Loucy (cell line): Measurements from ENCODE around the gene MECR.

Experiments used
- H2AFZ ChIP-seq: fragments of 200-600 bp; sonication (generic); 2 replicates; pipeline ENCODE4 v1.6.0; 2016; ENCODE audit warnings: antibody characterized with exemption, mild to moderate bottlenecking, low read length, moderate library complexity
- H3F3A ChIP-seq: fragments of 200-600 bp; 2 replicates; pipeline ENCODE4 v1.6.0; 2016; ENCODE audit warnings: antibody characterized with exemption, low read depth, mild to moderate bottlenecking
- H3K27me3 ChIP-seq: fragments of 200-600 bp; sonication (generic); 2 replicates; pipeline ENCODE4 v1.6.1; 2014; ENCODE audit warnings: low read length, mild to moderate bottlenecking; ENCODE audit not compliant: insufficient read depth, poor library complexity, severe bottlenecking
- H3K36me3 ChIP-seq: fragments of 200-600 bp; sonication (generic); 2 replicates; pipeline ENCODE4 v1.6.1; 2016; ENCODE audit warnings: low read length; ENCODE audit not compliant: insufficient read depth
- H3K4me1 ChIP-seq: fragments of 200-600 bp; sonication (generic); 2 replicates; pipeline ENCODE4 v1.5.1; 2014; ENCODE audit warnings: low read length, mild to moderate bottlenecking; ENCODE audit not compliant: insufficient read depth, poor library complexity, severe bottlenecking
- H3K4me2 ChIP-seq: fragments of 200-600 bp; sonication (generic); 2 replicates; pipeline ENCODE4 v1.6.0; 2014; ENCODE audit warnings: antibody characterized with exemption, low read length, low read depth, mild to moderate bottlenecking; ENCODE audit not compliant: poor library complexity, severe bottlenecking
- H3K4me3 ChIP-seq: fragments of 200-600 bp; sonication (generic); 2 replicates; pipeline ENCODE4 v1.5.1; 2014; ENCODE audit warnings: low read length, mild to moderate bottlenecking, mixed read lengths; ENCODE audit not compliant: poor library complexity, severe bottlenecking
- H3K79me2 ChIP-seq: fragments of 200-600 bp; sonication (generic); 2 replicates; pipeline ENCODE4 v1.6.1; 2014; ENCODE audit warnings: low read length; ENCODE audit not compliant: insufficient read depth
- H3K9ac ChIP-seq: fragments of 200-600 bp; sonication (generic); 2 replicates; pipeline ENCODE4 v1.6.0; 2014; ENCODE audit warnings: mild to moderate bottlenecking, low read depth, low read length, moderate library complexity; ENCODE audit not compliant: poor library complexity, severe bottlenecking
- H3K9me2 ChIP-seq: fragments of 200-600 bp; sonication (generic); replicated peaks from 2 replicates; pipeline ENCODE4 v1.6.1; 2016; ENCODE audit warnings: low read depth, low read length, mixed read lengths
- H3K9me3 ChIP-seq: fragments of 200-600 bp; sonication (generic); 2 replicates; pipeline ENCODE4 v1.6.1; 2014; ENCODE audit warnings: mild to moderate bottlenecking, antibody characterized with exemption, low read length, low read depth; ENCODE audit not compliant: insufficient read depth
- H4K20me1 ChIP-seq: fragments of 200-600 bp; sonication (generic); 2 replicates; pipeline ENCODE4 v1.6.0; 2014; ENCODE audit warnings: antibody characterized with exemption, low read length, mild to moderate bottlenecking; ENCODE audit not compliant: insufficient read depth, poor library complexity, severe bottlenecking
- CTCF ChIP-seq: fragments of 200-600 bp; sonication (generic); conservative IDR thresholded peaks from 2 replicates; pipeline ENCODE4 v1.5.1; 2014; ENCODE audit warnings: mild to moderate bottlenecking, antibody characterized with exemption, low read length
- EZH2phosphoT487 ChIP-seq: fragments of 200-600 bp; IDR thresholded peaks from 2 replicates; pipeline ENCODE4 v1.6.1; 2018; ENCODE audit warnings: antibody characterized with exemption, mild to moderate bottlenecking, moderate library complexity, borderline replicate concordance

MECR gene

DNA sequence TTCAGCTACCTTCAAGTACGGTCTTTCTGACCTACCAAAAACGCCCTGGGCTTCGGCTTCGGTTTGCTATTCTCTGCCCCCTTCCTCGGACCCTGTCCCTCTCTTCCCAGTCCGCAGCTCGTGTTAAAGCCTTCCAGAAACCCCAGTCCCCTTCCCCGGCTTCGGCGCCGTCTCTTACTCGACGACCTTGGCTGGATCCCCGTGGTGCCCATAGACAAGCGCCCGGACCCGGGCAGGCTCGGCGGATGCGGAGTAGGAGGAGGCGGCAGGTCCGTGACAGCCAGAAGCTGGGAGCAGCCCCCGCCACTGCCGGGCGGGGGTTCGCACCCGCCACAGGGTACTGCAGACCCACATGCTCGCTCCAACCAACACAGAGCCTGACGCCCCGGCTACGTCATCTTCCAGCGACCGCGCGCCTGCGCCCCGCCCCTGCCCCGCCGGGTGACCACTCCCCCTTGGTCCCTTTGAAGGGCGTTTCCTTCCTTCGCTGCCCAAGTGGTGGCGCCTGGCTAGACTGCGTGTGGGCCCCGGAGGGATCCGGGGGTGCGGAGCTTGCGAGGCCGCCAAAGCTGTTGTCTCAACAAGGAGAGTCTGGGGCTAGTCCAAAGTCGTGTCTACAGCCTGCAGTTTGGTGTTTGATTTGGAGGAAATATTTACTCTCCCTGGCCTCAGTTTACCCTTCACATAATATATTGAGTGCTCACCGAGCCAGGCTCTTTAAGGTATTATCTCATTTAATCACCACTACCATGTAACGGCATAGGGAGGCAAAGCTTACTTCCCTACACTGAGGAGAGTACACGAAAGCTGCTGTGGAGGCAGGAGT, at the start of gene MECR:
MECR (minus strand) TSS at position 382 of the 826 bp plus-strand sequence; CDS start at position 354, 28 bp downstream.
- peak within 1 kb of the TSS; percentile 93 for H2AFZ ChIP-seq
- no peaks in the 10 kb centered on the region for H3K9me3 ChIP-seq
- H3K27me3 ChIP-seq: no peaks in the 10 kb centered on the region
- H4K20me1 ChIP-seq: no peaks in the 10 kb centered on the region
- no peaks in the 10 kb centered on the region for H3F3A ChIP-seq
- peak within 1 kb of the TSS; percentile 81 for H3K4me3 ChIP-seq
- H3K9me2 ChIP-seq: no peaks in the 10 kb centered on the region
- TF ChIP-seq EZH2phosphoT487: no peak
- TF ChIP-seq CTCF: peak; percentile 42
- H3K9ac ChIP-seq: peak within 1 kb of the TSS; percentile 80
- peak within 1 kb of the TSS; percentile 67 for H3K4me2 ChIP-seq
- H3K4me1 ChIP-seq: peaks cover 8% of the 10 kb centered on the region
- no peaks in the 10 kb centered on the region for H3K36me3 ChIP-seq
- peaks cover 9% of the 10 kb centered on the region for H3K79me2 ChIP-seq

GRCh38 chr1:29279951-29280391, 49.2 kb upstream of the MECR start:
- Histone ChIP-seq H3K9ac (no peak overlapping the region), H3K4me2 (no peak overlapping the region), H3K9me3 (no peaks in the 10 kb centered on the region), H3K27me3 (no peaks in the 10 kb centered on the region), H3F3A (no peaks in the 10 kb centered on the region), H3K9me2 (no peaks in the 10 kb centered on the region), H3K79me2 (no peaks in the 10 kb centered on the region), H2AFZ (no peak overlapping the region), H3K4me3 (no peak overlapping the region), H3K4me1 (no peaks in the 10 kb centered on the region), H4K20me1 (no peaks in the 10 kb centered on the region), H3K36me3 (no peaks in the 10 kb centered on the region)
- TF ChIP-seq EZH2phosphoT487 (no peak), CTCF (no peak)

DNA sequence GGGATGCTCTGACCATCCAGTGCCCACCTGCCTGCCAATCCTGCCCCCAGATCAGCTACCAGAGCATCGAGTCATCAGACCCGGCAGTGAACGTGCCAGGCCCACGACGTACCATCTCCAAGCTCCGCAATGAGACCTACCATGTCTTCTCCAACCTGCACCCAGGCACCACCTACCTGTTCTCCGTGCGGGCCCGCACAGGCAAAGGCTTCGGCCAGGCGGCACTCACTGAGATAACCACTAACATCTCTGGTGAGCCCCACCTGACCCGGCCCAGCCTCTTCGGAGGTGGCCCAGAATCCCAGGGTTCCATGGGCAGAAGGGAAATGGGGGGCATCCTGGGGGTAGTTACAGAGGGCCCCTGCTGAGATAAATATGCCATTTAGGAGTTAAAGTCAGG, 48.7 kb upstream of the MECR start:
- Histone ChIP-seq H3K4me3 (no peak overlapping the region), H3K9me3 (no peaks in the 10 kb centered on the region), H2AFZ (no peak overlapping the region), H3K9me2 (no peaks in the 10 kb centered on the region), H3K27me3 (no peaks in the 10 kb centered on the region), H3K79me2 (no peaks in the 10 kb centered on the region), H3K36me3 (no peaks in the 10 kb centered on the region), H3K4me1 (no peaks in the 10 kb centered on the region), H3K9ac (no peak overlapping the region), H3K4me2 (no peak overlapping the region), H3F3A (no peaks in the 10 kb centered on the region), H4K20me1 (no peaks in the 10 kb centered on the region)
- no peak for TF ChIP-seq EZH2phosphoT487

DNA sequence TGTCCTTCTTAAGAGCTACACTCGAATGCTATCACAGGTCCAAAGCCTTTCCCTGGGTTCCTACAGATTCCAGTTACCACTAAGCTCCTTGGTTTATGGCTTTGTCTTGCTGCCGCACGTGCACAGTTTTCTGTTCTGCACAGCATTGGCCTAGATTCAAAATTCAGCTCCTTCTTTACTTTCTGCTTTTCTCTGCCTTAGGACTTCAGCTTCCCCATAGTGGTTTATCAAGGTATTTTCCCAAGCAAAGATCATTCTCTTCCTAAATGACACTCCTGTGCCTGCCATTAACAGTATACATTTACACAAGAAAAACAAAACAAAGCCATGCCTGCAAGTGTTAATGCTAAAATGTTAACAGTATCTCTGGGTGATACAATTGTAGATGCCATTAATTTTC, 47.4 kb upstream of the MECR start:
- no peak overlapping the region for H3K4me3 ChIP-seq
- H3K27me3 ChIP-seq: no peaks in the 10 kb centered on the region
- H3K9ac ChIP-seq: no peak overlapping the region
- H3K79me2 ChIP-seq: no peaks in the 10 kb centered on the region
- no peaks in the 10 kb centered on the region for H3K9me3 ChIP-seq
- no peaks in the 10 kb centered on the region for H4K20me1 ChIP-seq
- no peak for TF ChIP-seq EZH2phosphoT487
- no peak for TF ChIP-seq CTCF
- H3K4me1 ChIP-seq: no peaks in the 10 kb centered on the region
- H3K9me2 ChIP-seq: no peaks in the 10 kb centered on the region
- H3K36me3 ChIP-seq: no peaks in the 10 kb centered on the region
- no peak overlapping the region for H2AFZ ChIP-seq
- no peaks in the 10 kb centered on the region for H3F3A ChIP-seq
- H3K4me2 ChIP-seq: no peak overlapping the region
